ENCODE measurements around the gene FTO. TPM values are rescaled to one million over a fixed set of nuclear protein-coding genes. Genes with fewer than 3 reads are reported as not detected.

FTO gene
- polyA plus RNA-seq, 3 donors = 16.8 to 51.0 (median 37.7) TPM

DNA sequence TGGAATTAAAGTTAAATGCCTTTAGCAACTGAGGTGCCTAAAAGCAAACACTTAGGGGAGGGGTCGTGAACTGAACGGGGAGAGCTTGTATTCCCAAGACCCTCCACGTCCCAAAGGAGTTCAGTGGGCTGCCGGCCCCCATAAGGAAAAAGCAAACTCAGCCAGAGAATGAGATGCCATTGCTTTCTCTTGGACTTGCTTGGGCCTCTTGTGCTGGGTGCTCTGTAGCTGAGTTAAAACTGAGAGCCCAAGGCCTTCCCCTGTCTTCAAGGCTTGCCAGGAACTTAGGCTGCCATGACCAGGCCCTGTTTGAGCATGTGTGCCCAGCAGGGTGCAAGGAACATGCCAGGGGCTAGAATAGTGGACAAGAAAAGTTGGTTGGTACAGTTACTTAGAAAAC lies 382.8 kb downstream of the FTO start:
- no peaks in the 10 kb centered on the region for H3K9me3 ChIP-seq (replicated peaks in 1 of 2; ENCODE audit: control insufficient read depth in 1 of 2, insufficient read depth in 1 of 2, low read length in 2 of 2)
- H3K4me1 ChIP-seq (ENCODE audit: control insufficient read depth in 1 of 2, insufficient read depth in 2 of 2, low read length in 2 of 2) = no peaks in the 10 kb centered on the region
- Mint-ChIP-seq H3K4me3 (no peak overlapping the region), H3K27me3 (ENCODE audit: low read depth in 3 of 3) (peaks cover 0 to 1% (median 0%) of the 10 kb centered on the region in 3 donors), H3K27ac (no peak overlapping the region), H3K36me3 (peaks cover 0 to 5% of the 10 kb centered on the region in 2 donors), H3K4me1 (no peaks in the 10 kb centered on the region), H3K9me3 (peaks cover 0 to 5% (median 2%) of the 10 kb centered on the region in 7 donors)
- H3K9ac ChIP-seq (ENCODE audit: insufficient read depth, low read length, poor library complexity, severe bottlenecking) = no peak overlapping the region
- TF ChIP-seq, protein P1, sequence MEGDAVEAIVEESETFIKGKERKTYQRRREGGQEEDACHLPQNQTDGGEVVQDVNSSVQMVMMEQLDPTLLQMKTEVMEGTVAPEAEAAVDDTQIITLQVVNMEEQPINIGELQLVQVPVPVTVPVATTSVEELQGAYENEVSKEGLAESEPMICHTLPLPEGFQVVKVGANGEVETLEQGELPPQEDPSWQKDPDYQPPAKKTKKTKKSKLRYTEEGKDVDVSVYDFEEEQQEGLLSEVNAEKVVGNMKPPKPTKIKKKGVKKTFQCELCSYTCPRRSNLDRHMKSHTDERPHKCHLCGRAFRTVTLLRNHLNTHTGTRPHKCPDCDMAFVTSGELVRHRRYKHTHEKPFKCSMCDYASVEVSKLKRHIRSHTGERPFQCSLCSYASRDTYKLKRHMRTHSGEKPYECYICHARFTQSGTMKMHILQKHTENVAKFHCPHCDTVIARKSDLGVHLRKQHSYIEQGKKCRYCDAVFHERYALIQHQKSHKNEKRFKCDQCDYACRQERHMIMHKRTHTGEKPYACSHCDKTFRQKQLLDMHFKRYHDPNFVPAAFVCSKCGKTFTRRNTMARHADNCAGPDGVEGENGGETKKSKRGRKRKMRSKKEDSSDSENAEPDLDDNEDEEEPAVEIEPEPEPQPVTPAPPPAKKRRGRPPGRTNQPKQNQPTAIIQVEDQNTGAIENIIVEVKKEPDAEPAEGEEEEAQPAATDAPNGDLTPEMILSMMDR (IDR thresholded peaks at IDR 0.05) = no peak
- intact Hi-C loops (cut with micrococcal nuclease) = no loop called here
- no peak overlapping the region for H3K4me3 ChIP-seq (replicated peaks in 1 of 3; ENCODE audit: low read depth in 2 of 3, low read length in 3 of 3)
- no peaks in the 10 kb centered on the region for H4K20me1 ChIP-seq (ENCODE audit: insufficient read depth, low read length)
- no peaks in the 10 kb centered on the region for H3K36me3 ChIP-seq (replicated peaks in 1 of 2; ENCODE audit: control insufficient read depth in 1 of 2, insufficient read depth in 2 of 2, low read length in 2 of 2)
- no peak for DNase-seq
- no peak overlapping the region for H3K4me2 ChIP-seq (replicated peaks; ENCODE audit: extremely low read depth, low read length, poor library complexity, severe bottlenecking)
- 98% methylated on average over 4 of the region's 4 CpGs for WGBS (ENCODE audit: insufficient coverage)
- H3K27ac ChIP-seq (ENCODE audit: low read depth in 1 of 2, low read length in 2 of 2) = no peak overlapping the region
- H2AFZ ChIP-seq (ENCODE audit: insufficient read depth, low read depth, low read length, poor library complexity, severe bottlenecking) = no peak overlapping the region
- H3K79me2 ChIP-seq (ENCODE audit: insufficient read depth, low read length) = no peaks in the 10 kb centered on the region
- H3K27me3 ChIP-seq (ENCODE audit: control insufficient read depth in 2 of 2, insufficient read depth in 2 of 2, low read length in 2 of 2) = no peaks in the 10 kb centered on the region

DNA sequence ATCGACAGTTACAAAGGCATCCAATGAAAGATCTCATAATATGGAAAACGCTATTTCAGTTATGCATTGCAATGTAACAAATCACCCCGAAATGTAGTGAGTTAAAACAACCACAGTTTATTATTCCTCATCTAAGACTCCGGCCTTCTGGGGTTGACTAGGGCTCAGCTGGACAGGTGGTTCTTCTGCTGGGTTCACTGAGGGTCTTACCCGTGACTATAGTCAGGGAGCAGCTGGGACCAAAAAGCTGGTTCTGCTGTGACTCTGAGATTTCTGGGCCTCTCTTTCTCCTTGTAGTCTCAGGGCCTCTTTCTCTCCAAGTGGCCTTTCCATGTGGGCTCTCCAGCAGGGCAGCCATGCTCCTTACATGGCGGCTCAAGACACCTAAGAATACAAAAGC lies 386.6 kb downstream of the FTO start:
- Mint-ChIP-seq H3K9me3 (peaks cover 0 to 8% (median 5%) of the 10 kb centered on the region in 7 donors), H3K36me3 (peaks cover 0 to 3% of the 10 kb centered on the region in 2 donors), H3K4me3 (no peak overlapping the region), H3K4me1 (no peaks in the 10 kb centered on the region), H3K27me3 (ENCODE audit: low read depth in 3 of 3) (peaks cover 0 to 2% (median 1%) of the 10 kb centered on the region in 3 donors), H3K27ac (no peak overlapping the region)
- DNase-seq = no peak
- Histone ChIP-seq H3K4me2 (replicated peaks; ENCODE audit: extremely low read depth, low read length, poor library complexity, severe bottlenecking) (no peak overlapping the region), H3K9me3 (replicated peaks in 1 of 2; ENCODE audit: control insufficient read depth in 1 of 2, insufficient read depth in 1 of 2, low read length in 2 of 2) (no peaks in the 10 kb centered on the region), H3K27ac (ENCODE audit: low read depth in 1 of 2, low read length in 2 of 2) (no peak overlapping the region), H3K9ac (ENCODE audit: insufficient read depth, low read length, poor library complexity, severe bottlenecking) (no peak overlapping the region), H3K79me2 (ENCODE audit: insufficient read depth, low read length) (no peaks in the 10 kb centered on the region), H3K27me3 (ENCODE audit: control insufficient read depth in 2 of 2, insufficient read depth in 2 of 2, low read length in 2 of 2) (no peaks in the 10 kb centered on the region), H3K4me1 (ENCODE audit: control insufficient read depth in 1 of 2, insufficient read depth in 2 of 2, low read length in 2 of 2) (no peaks in the 10 kb centered on the region), H2AFZ (ENCODE audit: insufficient read depth, low read depth, low read length, poor library complexity, severe bottlenecking) (no peak overlapping the region), H3K4me3 (replicated peaks in 1 of 3; ENCODE audit: low read depth in 2 of 3, low read length in 3 of 3) (no peak overlapping the region), H3K36me3 (replicated peaks in 1 of 2; ENCODE audit: control insufficient read depth in 1 of 2, insufficient read depth in 2 of 2, low read length in 2 of 2) (no peaks in the 10 kb centered on the region), H4K20me1 (ENCODE audit: insufficient read depth, low read length) (no peaks in the 10 kb centered on the region)
- TF ChIP-seq, protein P1 (IDR thresholded peaks at IDR 0.05) = no peak
- WGBS (ENCODE audit: insufficient coverage) = 95% methylated on average over 2 of the region's 6 CpGs
- intact Hi-C loops (cut with micrococcal nuclease) = no loop called here

Measured in CD14-positive monocyte (primary cell).